H9 (cell line): ENCODE results near the gene ROCK2. TPM values are rescaled to one million over a fixed set of nuclear protein-coding genes. Genes with fewer than 3 reads are reported as not detected.

Experiments
- DNase-seq: peaks from one replicate; pipeline ENCODE4 v3.0.0-alpha.2; 2017
- H2AFZ ChIP-seq: one replicate; pipeline ENCODE4 v1.6.1; 2013; ENCODE audit warnings: mild to moderate bottlenecking, low read length, control low read depth, moderate library complexity
- H2AK5ac ChIP-seq: 2 replicates; pipeline ENCODE4 v1.6.1; 2013; ENCODE audit warnings: low read length, control low read depth, mixed read lengths; ENCODE audit not compliant: insufficient read length
- H2BK120ac ChIP-seq: one replicate; pipeline ENCODE4 v1.6.1; 2013; ENCODE audit warnings: low read depth, mild to moderate bottlenecking, low read length, control low read depth, inconsistent platforms; ENCODE audit not compliant: poor library complexity, severe bottlenecking
- H2BK12ac ChIP-seq: 2 replicates; pipeline ENCODE4 v1.6.1; 2013; ENCODE audit warnings: low read length, control low read depth, mixed read lengths, low read depth; ENCODE audit not compliant: insufficient read length
- H2BK15ac ChIP-seq: 2 replicates; pipeline ENCODE4 v1.6.1; 2013; ENCODE audit warnings: low read depth, low read length, control low read depth
- H2BK20ac ChIP-seq: one replicate; pipeline ENCODE4 v1.6.1; 2013; ENCODE audit warnings: low read depth, mild to moderate bottlenecking, low read length, control low read depth, inconsistent platforms; ENCODE audit not compliant: poor library complexity, severe bottlenecking
- H2BK5ac ChIP-seq: 2 replicates; pipeline ENCODE4 v1.6.1; 2013; ENCODE audit warnings: low read length, control low read depth, mixed read lengths; ENCODE audit not compliant: insufficient read length
- H3K14ac ChIP-seq: 2 replicates; pipeline ENCODE4 v1.6.1; 2013; ENCODE audit warnings: low read length, control low read depth; ENCODE audit not compliant: insufficient read depth
- H3K18ac ChIP-seq: 2 replicates; pipeline ENCODE4 v1.6.1; 2013; ENCODE audit warnings: low read depth, mild to moderate bottlenecking, mixed read lengths, low read length, control low read depth; ENCODE audit not compliant: insufficient read length
- H3K23ac ChIP-seq: 2 replicates; pipeline ENCODE4 v1.6.1; 2013; ENCODE audit warnings: low read length, control low read depth, mixed read lengths, low read depth; ENCODE audit not compliant: insufficient read length
- H3K23me2 ChIP-seq: 2 replicates; pipeline ENCODE4 v1.6.1; 2013; ENCODE audit warnings: low read depth, mild to moderate bottlenecking, mixed read lengths, low read length, control low read depth; ENCODE audit not compliant: insufficient read length, poor library complexity, severe bottlenecking
- H3K27ac ChIP-seq: 2 replicates; pipeline ENCODE4 v1.5.1; 2013; ENCODE audit warnings: low read length, control low read depth, mixed read lengths, low read depth; ENCODE audit not compliant: insufficient read length
- H3K27me3 ChIP-seq: 2 replicates; pipeline ENCODE4 v1.6.1; 2013; ENCODE audit warnings: low read length, control low read depth, inconsistent platforms; ENCODE audit not compliant: insufficient read depth
- H3K4ac ChIP-seq: 2 replicates; pipeline ENCODE4 v1.6.1; 2013; ENCODE audit warnings: low read depth, mild to moderate bottlenecking, control low read depth, inconsistent platforms, low read length, moderate library complexity
- H3K4me1 ChIP-seq: 2 replicates; pipeline ENCODE4 v1.6.1; 2013; ENCODE audit warnings: low read length, control low read depth, inconsistent platforms; ENCODE audit not compliant: insufficient read depth
- H3K4me2 ChIP-seq: 2 replicates; pipeline ENCODE4 v1.6.1; 2013; ENCODE audit warnings: low read length, control low read depth, mixed read lengths; ENCODE audit not compliant: insufficient read length, insufficient read depth
- H3K56ac ChIP-seq: 2 replicates; pipeline ENCODE4 v1.6.1; 2013; ENCODE audit warnings: low read depth, mild to moderate bottlenecking, mixed read lengths, low read length, control low read depth; ENCODE audit not compliant: insufficient read length
- H3K79me1 ChIP-seq: 2 replicates; pipeline ENCODE4 v1.6.1; 2013; ENCODE audit warnings: low read depth, mild to moderate bottlenecking, moderate library complexity, low read length, control low read depth, inconsistent platforms; ENCODE audit not compliant: insufficient read depth, poor library complexity, severe bottlenecking
- H3K79me2 ChIP-seq: 2 replicates; pipeline ENCODE4 v1.6.1; 2013; ENCODE audit warnings: low read length, control low read depth, inconsistent platforms; ENCODE audit not compliant: insufficient read depth
- H3K9ac ChIP-seq: 2 replicates; pipeline ENCODE4 v1.6.1; 2013; ENCODE audit warnings: low read length, control low read depth, mixed read lengths; ENCODE audit not compliant: insufficient read length; ENCODE audit errors: extremely low read depth
- H3K9me3 ChIP-seq: one replicate; pipeline ENCODE4 v1.6.1; 2013; ENCODE audit warnings: low read depth, low read length, inconsistent platforms; ENCODE audit not compliant: control insufficient read depth
- H3T11ph ChIP-seq: one replicate; pipeline ENCODE4 v1.6.1; 2013; ENCODE audit warnings: mild to moderate bottlenecking, low read length, control low read depth, inconsistent platforms
- H4K20me1 ChIP-seq: one replicate; pipeline ENCODE4 v1.6.1; 2013; ENCODE audit not compliant: control insufficient read depth, insufficient read length, insufficient read depth
- H4K5ac ChIP-seq: 2 replicates; pipeline ENCODE4 v1.6.1; 2013; ENCODE audit warnings: low read depth, mild to moderate bottlenecking, mixed read lengths, low read length, control low read depth; ENCODE audit not compliant: insufficient read length
- H4K8ac ChIP-seq: replicated peaks from 2 replicates; pipeline ENCODE4 v1.6.1; 2013; ENCODE audit warnings: low read length, control low read depth, mixed read lengths, low read depth; ENCODE audit not compliant: insufficient read length
- H4K91ac ChIP-seq: 2 replicates; pipeline ENCODE4 v1.6.1; 2013; ENCODE audit warnings: low read depth, mild to moderate bottlenecking, moderate library complexity, mixed read lengths, low read length, control low read depth; ENCODE audit not compliant: insufficient read length
- H3K27ac Mint-ChIP-seq, 3 experiments: 2 replicates in 2 of 3; 3 replicates in 1 of 3; pipeline ENCODE4 v1.8.0; 2020 to 2021; ENCODE audit warnings: mixed read lengths in 3 of 3, mild to moderate bottlenecking in 1 of 3, moderate library complexity in 1 of 3
- H3K27me3 Mint-ChIP-seq: 2 replicates; pipeline ENCODE4 v1.8.0; 2021; ENCODE audit warnings: low read depth, mild to moderate bottlenecking, moderate library complexity, mixed read lengths
- H3K36me3 Mint-ChIP-seq, 3 experiments: 2 replicates in 2 of 3; 3 replicates in 1 of 3; pipeline ENCODE4 v1.8.0; 2020 to 2021; ENCODE audit warnings: low read depth in 3 of 3, mixed read lengths in 3 of 3; ENCODE audit not compliant: insufficient read depth in 1 of 3
- H3K4me1 Mint-ChIP-seq, 2 experiments: 2 replicates each; pipeline ENCODE4 v1.8.0; 2020; ENCODE audit warnings: mixed read lengths in 2 of 2
- H3K4me3 Mint-ChIP-seq, 2 experiments: 2 replicates in 1 of 2; 3 replicates in 1 of 2; pipeline ENCODE4 v1.8.0; 2020 to 2021; ENCODE audit warnings: mild to moderate bottlenecking in 2 of 2, mixed read lengths in 2 of 2, moderate library complexity in 1 of 2
- H3K9me3 Mint-ChIP-seq, 2 experiments: 2 replicates in 1 of 2; 3 replicates in 1 of 2; pipeline ENCODE4 v1.8.0; 2020; ENCODE audit warnings: mild to moderate bottlenecking in 2 of 2, mixed read lengths in 2 of 2, moderate library complexity in 1 of 2
- WGBS: extraction: QIAGEN DNeasy Blood & Tissue Kit; methylation state at CpG from one replicate; pipeline ENCODE4 v1.1.7; 2013; ENCODE audit warnings: missing lambda C conversion rate, low lambda C conversion rate, mixed read lengths; ENCODE audit not compliant: insufficient read length; ENCODE audit errors: extremely low coverage; 5-methylcytosine and 5-hydroxymethylcytosine counted together
- total RNA-seq: library from RNA; stranded (reverse); gene quantifications from 2 replicates; pipeline ENCODE4 v1.2.1, GENCODE V29; 2021
- TF ChIP-seq, protein P1 (sequence below): fragments of 200-600 bp; sonication (generic); conservative IDR thresholded peaks from 3 replicates; pipeline ENCODE4 v1.8.0; 2021; ENCODE audit warnings: antibody characterized with exemption, mild to moderate bottlenecking

Gene ROCK2
- total RNA-seq, 1 experiment from 2014 or later, result 33.2 TPM

DNA sequence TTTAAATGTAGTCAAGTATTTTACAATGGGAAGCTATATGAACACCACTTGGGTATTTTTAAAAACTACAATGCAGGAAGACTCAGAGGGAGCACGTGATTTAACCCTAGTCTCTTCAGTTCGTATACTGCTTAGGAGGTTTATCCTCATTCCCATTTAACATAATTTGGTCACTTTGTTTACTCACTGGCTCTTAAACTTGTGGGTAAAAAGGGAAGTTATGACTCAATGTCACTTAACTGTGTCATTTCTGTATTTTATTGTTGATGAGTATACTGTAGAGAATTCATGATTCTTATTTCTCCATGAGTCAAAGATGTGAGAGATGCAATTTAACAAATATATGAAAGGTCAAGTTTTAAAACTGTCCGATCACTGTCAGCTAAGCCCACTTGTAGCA, 141.0 kb downstream of the ROCK2 start:
- Histone ChIP-seq H2BK15ac (no peak overlapping the region), H2AK5ac (no peak overlapping the region), H3K79me1 (no peaks in the 10 kb centered on the region), H3K18ac (no peak overlapping the region), H3T11ph (no peak overlapping the region), H4K91ac (no peak overlapping the region), H2BK12ac (no peak overlapping the region), H3K27ac (no peak overlapping the region), H3K23ac (no peak overlapping the region), H3K4ac (no peak overlapping the region), H3K79me2 (no peaks in the 10 kb centered on the region), H3K9me3 (no peaks in the 10 kb centered on the region), H4K8ac (no peak overlapping the region), H3K27me3 (no peaks in the 10 kb centered on the region), H3K23me2 (no peaks in the 10 kb centered on the region), H3K4me2 (no peak overlapping the region), H2BK5ac (no peak overlapping the region), H3K14ac (no peak overlapping the region), H2BK20ac (no peak overlapping the region), H2AFZ (no peak overlapping the region), H4K20me1 (no peaks in the 10 kb centered on the region), H3K56ac (no peak overlapping the region), H2BK120ac (no peak overlapping the region), H3K4me1 (no peaks in the 10 kb centered on the region), H4K5ac (no peak overlapping the region), H3K9ac (no peak overlapping the region)
- Mint-ChIP-seq H3K27me3 (no peaks in the 10 kb centered on the region), H3K4me3 (no peak overlapping the region), H3K36me3 (peaks cover 2 to 37% (median 18%) of the 10 kb centered on the region in 3 experiments; a peak in 5 of 7 replicates), H3K27ac (no peak overlapping the region; a peak in 1 of 7 replicates), H3K4me1 (no peaks in the 10 kb centered on the region), H3K9me3 (no peaks in the 10 kb centered on the region)
- no CpG with 5 or more reads among the region's 3 CpGs for WGBS
- DNase-seq, result no peak
- TF ChIP-seq, protein P1, sequence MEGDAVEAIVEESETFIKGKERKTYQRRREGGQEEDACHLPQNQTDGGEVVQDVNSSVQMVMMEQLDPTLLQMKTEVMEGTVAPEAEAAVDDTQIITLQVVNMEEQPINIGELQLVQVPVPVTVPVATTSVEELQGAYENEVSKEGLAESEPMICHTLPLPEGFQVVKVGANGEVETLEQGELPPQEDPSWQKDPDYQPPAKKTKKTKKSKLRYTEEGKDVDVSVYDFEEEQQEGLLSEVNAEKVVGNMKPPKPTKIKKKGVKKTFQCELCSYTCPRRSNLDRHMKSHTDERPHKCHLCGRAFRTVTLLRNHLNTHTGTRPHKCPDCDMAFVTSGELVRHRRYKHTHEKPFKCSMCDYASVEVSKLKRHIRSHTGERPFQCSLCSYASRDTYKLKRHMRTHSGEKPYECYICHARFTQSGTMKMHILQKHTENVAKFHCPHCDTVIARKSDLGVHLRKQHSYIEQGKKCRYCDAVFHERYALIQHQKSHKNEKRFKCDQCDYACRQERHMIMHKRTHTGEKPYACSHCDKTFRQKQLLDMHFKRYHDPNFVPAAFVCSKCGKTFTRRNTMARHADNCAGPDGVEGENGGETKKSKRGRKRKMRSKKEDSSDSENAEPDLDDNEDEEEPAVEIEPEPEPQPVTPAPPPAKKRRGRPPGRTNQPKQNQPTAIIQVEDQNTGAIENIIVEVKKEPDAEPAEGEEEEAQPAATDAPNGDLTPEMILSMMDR, result no peak
